ENCODE measurements around the gene TCTN1. TPM values are rescaled to one million over a fixed set of nuclear protein-coding genes. Genes with fewer than 3 reads are reported as not detected.
"Not testable (repeated sequence)": the region's sequence is repeated elsewhere in the genome, so short reads cannot be mapped to it uniquely, and the experiment has no call there.

TCTN1 gene
- total RNA-seq: 7.6 and 11.0 TPM in 2 replicates

DNA sequence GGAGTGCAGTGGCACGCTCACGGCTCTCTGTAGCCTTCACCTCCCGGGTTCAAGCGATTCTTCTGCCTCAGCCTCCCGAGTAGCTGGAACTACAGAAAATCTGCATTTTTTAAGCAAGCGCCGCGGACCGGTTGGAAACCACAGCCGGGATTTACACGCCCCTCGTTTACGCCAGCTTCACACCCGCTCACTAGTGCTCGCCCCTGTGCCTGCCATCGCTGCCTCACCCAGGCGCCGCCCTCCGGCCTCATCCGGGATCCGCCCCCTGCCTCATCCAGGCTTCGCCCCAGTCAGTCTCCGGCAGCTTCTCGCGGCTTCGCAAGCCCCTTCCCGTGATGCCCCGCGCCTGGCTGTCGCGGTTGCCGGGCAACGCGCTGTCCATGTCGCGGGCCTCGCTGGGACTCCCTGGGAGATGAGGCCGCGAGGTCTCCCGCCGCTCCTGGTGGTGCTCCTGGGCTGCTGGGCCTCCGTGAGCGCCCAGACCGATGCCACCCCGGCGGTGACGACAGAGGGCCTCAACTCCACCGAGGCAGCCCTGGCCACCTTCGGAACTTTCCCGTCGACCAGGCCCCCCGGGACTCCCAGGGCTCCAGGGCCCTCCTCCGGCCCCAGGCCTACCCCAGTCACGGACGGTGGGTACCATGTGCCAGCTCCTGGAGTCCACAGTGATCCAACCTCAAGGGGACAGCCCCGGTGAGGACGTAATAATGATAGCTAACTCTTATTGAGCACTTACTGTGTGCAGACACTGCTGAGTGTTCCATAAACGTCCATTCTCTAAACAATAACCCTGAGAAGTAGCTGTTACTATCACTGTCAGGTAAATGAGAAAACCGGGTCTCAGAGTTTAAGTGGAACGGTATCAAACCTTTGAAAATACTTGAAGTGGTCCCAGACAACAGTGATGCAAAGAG is at the start of gene TCTN1:
TSS of gene TCTN1 (plus strand) at position 359 of the 914 bp plus-strand sequence. CDS start at position 413, 54 bp downstream.
- peak; percentile 80 to 93 for DNase-seq (ENCODE audit: low read depth in 2 of 2)

DNA sequence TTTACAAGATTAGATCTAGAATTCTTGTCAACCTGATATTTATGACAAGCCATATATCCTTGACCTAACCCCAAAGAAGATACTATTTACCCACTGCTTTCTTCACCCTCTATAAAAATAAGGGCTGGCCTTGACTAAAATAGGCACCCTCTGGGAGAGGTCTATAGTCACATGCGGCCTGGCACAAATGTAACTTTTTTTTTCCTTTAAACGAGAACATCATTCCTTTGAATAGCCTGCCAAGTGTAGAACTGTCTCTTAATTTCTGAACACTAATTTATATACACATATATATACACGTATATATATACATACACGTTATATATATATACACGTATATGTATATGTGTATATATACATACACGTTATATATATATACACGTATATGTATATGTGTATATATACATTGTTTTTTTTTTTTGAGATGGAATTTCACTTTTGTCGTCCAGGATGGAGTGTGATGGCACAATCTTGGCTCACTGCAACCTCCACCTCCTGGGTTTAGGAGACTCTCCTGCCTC is 49.4 kb upstream of the TCTN1 start:
- no peak for DNase-seq (ENCODE audit: low read depth in 2 of 2)

DNA sequence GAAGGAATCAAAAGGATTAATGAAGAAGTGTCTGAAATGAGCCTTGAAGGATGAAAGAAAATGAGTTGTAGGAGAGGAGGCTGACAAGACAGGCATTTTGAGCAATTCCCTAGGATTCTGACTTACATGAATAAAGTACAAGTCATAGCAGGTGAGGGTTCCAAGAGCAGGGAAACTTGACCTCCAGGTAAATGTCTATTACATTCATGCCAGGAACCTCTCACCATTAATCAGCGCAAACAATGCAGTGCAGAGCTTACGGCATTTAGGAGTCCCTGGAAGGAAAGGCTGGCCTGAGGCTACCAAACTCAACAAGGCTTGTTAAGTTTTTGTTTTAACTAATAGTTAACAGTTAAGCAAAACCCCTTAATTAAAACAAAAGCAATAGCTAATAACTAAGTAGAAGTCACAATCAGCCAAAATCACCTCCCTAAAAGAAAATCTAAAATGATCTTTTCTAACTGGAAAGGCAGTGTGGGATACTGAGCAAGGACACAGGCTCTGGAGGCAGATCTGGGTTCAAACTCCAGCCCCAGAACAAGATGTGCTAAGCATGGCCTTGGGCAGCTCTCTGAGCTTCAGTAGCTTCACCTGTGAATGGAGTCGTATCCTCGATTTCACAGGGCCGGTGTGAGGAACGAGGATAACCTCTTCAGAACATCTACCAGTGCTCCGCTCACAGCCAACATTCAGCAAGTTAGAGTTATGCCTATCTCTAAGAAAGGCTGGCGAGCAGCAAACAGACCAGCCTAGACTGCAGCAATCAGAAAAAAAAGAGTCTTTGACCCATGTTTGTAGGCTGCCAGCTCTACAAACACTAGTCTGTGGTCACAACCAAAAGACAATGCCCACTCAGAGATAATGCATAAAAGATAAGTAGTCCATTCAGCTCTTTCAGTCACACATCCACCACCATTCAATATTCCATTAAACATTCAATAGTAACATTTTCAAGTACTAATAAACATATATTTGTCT is 47.7 kb upstream of the TCTN1 start:
- no peak for DNase-seq (ENCODE audit: low read depth in 2 of 2)

DNA sequence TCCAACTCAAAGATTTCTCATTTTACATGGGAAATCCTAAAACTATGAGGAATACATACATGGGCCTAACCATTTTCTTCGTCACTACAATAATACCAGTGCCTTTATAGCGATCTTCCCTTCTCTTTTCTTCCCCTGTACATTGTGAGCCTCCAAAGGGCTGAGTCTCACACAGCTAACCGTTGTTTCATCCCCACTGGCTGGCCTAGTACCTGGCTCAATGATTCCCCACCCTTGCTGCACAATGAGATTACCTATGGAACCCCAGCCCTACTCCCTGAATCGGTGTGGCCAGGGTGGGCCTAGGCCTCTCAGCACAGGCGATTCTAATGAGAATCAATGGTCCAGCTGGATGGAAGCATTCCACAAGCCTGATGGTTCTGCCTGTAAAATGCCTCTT is 46.9 kb upstream of the TCTN1 start:
- DNase-seq (ENCODE audit: low read depth in 2 of 2): no peak

DNA sequence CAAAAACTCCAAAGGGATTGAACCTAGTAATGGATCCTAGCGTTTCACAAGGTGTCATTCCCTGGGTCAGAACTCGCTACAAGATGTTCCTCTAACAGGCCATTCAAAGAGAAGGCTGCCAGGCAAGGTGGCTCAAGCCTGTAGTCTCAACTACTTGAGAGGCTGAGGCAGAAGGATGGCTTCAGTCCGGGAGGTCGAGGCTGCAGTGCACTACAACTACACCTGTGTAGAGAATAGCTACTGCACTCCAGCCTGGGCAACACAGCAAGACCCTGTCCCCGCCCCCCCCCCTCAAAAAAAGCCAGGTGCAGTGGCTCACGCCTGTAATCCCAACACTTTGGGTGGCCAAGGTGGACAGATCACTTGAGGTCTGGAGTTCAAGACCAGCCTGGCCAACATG is 45.2 kb upstream of the TCTN1 start:
- DNase-seq (ENCODE audit: low read depth in 2 of 2): no peak

DNA sequence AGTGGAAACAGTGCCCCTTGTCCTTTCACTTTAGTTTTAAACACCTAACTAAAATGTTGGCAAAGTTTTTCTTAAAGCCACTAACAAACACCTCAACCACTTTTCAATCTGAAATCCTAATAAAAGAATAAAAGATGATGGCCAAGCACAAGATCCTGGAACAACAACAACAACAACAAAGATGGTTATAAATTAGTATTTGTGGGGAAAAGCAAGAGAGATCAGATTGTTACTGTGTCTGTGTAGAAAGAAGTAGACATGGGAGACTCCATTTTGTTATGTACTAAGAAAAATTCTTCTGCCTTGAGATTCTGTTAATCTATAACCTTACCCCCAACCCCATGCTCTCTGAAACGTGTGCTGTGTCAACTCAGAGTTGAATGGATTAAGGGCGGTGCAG is 44.1 kb upstream of the TCTN1 start:
- DNase-seq (ENCODE audit: low read depth in 2 of 2): not testable (repeated sequence)

DNA sequence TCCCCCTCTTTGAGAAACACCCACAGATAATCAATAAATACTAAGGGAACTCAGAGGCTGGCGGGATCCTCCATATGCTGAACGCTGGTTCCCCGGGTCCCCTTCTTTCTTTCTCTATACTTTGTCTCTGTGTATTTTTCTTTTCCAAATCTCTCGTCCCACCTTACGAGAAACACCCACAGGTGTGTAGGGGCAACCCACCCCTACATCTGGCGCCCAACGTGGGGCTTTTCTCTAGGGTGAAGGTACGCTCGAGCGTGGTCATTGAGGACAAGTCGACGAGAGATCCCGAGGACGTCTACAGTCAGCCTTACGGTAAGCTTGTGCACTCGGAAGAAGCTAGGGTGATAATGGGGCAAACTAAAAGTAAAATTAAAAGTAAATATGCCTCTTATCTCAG is 43.1 kb upstream of the TCTN1 start:
- DNase-seq (ENCODE audit: low read depth in 2 of 2): not testable (repeated sequence)

DNA sequence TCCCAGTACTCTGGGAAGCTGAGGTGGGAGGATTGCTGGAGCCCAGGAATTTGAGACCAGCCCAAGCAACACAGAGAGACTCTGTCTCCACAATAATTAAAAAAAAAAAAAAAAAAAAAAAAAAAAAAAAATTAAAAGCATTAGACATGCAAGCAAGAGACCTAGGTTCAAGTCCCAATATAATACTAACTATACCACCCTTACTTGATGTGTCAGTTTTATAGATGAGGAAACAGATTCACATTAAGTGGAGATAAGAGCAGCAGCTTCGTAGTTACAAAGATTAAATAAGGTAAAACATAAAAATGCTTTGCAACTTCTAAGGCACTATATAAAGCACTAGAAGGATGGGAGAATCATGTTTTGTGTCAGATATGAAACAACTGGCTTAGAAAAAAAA is 39.9 kb upstream of the TCTN1 start:
- DNase-seq (ENCODE audit: low read depth in 2 of 2): no peak

DNA sequence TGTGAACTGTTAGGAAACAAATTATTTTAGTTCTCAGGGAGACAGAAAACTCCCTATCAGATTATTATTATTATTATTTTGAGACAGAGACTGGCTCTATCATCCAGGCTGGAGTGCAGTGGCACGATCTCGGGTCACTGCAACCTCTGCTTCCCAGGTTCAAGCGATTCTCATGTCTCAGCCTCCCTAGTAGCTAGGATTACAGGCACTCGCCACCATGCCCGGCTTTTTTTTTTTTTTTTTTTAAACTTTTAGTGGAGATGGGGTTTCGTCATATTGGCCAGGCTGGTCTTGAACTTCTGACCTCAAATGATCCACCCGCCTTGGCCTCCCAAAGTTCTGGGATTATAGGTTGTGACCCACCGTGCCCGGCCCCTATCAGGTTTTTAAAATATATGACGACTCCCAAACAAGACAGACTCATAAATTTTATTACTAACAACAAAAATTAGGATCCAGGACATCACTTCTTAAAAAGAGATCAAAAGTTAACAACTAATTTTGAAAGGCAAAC is 39.2 kb upstream of the TCTN1 start:
- not testable (repeated sequence) for DNase-seq (ENCODE audit: low read depth in 2 of 2)

DNA sequence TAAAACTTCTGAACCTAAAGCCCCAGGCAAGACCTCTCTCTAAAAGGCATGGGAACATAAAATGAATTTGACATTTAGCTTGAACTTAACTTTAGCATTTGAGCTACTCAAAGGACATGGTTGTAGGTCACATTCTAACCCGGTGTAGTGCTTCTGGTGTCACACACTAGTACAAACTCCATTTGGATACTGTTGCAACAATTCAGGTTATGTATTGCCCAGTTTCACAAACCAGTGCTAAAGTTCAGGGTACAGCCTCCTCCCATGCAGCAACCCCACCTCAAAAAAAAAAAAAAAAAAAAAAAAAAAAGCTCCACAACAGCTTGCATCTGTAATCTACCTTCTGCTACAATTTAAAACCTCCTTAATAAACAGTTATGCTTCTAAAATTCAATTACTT is 38.6 kb upstream of the TCTN1 start:
- no peak for DNase-seq (ENCODE audit: low read depth in 2 of 2)

DNA sequence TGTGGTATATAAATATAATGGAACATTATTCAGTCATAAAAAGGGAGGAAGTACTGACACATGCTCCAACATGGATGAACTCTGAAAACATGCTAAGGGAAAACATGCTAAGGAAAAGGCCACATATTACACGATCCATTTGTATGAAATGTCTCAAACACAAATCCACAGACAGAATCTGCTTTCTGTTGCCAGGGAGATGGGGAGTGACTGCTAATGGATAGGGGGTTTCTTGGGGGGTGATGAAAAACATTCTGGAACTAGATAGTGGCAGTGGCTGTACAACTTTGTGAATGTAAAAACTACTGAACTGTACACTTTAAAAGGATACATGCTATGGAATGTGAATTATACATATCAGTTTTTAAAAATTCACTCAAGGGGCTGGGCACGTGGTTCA is 37.4 kb upstream of the TCTN1 start:
- no peak for DNase-seq (ENCODE audit: low read depth in 2 of 2)

DNA sequence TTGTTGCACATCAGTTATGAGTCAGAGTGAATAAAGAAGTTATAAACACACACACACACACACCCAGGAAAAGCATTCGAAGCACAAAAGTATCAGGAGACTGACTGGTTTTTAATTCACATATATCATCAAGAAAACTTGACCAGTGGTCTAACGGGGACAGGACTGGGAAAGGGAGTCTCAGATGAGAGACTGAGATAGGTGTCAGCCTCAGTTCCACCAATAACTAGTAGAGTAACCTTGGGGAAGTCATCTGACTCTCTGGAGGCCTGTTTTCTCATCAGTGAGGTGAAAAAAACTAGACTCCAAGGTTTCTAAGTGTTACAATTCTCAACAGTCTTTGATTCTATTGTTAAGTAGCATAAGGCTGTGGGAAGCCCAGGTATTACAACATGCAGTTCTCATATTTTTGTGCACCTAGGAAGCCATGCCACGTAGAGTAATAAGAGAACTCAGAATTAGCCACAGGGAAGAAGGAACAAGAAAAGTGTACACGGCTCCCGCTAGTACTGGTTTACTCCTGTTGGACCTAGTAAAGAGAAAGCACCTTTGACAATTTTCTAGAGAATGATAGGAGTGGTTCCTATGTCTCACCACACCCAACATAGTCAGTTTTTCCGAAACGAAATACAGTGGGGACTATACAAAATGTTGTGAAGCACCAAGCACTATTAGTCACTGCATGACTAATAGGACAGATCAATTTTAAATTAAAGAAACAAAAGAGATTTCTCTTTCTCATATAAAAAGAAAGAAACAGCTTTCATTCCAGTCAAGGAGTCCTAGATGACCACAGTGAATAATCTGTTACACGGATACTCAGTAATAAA is 35.9 kb upstream of the TCTN1 start:
- DNase-seq (ENCODE audit: low read depth in 2 of 2): peak; percentile 54 to 59

DNA sequence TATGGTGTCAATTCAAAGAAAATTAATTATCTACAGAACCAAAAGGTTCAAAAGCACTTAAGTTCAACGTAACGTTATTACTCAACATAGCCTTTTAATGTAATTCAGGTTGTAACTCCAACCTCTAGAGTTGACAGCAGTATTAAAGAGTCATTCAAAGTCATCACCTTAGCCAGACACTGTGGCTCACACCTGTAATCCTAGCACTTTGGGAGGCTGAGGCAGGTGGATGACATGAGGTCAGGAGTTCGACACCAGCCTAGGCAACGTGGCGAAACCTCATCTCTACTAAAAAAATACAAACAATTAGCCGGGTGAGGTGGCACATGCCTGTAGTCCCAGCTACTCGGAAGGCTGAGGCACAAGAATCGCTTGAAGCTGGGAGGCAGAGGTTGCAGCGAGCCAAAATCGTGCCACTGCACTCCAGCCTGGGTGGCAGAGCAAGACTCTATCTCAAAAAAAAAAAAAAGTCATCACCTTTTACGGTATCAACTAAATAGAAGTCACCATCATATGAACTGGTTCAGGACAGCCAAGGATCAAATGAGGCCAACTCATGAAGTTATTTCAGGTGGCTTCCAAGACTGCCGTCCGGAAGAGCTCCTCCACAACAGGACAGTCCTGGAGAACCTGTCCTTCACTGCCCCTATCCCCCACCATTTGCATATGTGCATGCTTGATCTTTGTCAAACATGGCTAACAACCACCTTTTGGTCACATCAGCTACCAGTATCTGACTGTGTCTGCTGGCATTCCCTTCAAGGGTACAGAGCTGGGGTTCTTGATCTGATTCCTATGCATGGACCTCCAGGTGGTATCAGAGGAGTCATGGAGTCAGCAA is 35.0 kb upstream of the TCTN1 start:
- DNase-seq (ENCODE audit: low read depth in 2 of 2): no peak

DNA sequence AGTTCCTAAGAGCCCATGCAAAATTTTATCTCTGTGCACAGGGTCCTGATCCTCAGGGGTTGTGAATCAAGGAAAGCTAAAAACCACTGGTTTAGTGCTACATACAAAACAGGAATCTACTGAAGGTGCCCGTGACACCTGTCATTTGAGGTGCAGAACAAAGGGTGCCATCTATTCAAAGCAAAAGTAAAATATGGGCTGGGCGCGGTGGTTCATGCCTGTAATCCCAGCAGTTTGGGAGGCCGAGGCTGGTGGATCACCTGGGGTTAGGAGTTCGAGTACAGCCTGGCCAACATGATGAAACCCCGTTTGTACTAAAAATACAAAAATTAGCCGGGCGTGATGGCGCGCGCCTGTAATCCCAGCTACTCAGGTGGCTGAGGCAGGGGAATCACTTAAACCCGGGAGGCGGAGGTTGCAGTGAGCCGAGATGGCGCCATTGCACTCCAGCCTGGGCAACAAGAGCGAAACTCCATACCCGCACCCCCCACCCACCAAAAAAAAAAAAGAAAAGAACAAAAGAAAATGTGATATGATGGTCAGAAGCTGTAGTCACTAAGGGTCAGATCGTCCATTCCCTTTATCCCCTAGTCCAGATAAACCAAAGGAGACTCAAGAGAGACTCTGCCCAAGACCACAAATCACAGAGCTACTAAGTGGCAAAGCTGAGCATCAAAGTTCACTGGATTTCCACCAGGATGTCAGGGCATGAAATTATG is 34.2 kb upstream of the TCTN1 start:
- no peak for DNase-seq (ENCODE audit: low read depth in 2 of 2)

DNA sequence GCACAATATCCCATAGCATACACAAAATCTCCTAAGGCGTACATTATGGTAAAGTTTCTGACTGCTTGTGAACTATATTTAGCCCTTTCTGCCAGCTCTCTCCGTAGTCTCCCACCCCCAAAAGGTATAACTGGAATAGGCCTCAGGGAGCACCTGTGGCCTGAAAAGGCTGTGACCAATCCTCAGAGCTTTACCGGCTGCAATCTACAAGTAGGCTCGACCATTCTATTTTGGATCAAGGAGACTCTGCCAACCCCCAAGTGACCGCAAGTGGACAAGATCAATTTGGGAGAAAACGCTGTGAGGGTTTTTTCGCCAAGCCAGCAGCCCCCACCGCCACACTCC is 32.0 kb upstream of the TCTN1 start:
- no peak for DNase-seq (ENCODE audit: low read depth in 2 of 2)

DNA sequence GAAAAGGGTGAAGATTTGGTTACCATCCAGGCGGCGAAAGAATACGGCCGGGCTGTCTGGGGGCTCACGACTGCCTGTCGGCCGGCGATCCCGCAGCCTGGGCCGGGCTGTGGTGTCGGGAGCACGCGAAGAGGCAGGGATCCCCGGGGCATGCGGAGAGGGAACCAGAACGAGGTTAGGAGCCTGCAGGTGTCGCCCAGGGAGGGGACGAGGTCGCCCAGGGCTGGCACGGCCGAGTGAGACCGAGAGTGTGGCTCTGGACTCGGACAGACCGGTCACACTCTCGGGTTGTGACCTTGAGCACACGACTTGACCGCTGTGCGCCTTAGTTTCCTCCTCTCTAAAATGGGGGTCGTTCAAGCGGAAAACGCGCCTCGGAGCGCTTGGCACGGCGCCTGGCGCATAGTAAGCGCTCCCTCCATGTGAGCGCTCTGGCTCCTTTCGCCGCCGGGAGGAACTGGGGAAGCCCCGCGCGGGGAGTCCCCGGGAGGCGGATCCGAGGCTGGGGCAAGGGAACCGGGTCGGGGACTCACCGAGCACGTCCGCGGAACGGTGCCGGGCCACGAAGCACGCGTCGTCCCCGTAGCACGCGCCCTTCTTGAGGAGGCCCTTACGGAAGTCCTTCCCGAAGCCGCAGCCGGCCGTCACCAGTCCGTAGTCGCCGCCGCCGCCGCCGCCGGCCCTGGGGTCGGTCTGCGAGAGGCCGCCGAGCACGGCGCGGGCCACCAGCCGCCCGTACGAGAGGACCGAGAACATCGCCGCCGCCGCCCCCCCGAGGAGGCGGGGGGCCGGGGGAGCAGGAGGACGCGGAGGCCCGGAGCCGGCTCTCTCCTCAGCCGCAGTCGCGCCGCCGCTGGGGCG is 31.4 kb upstream of the TCTN1 start:
- DNase-seq (ENCODE audit: low read depth in 2 of 2): peak; percentile 18 to 70

DNA sequence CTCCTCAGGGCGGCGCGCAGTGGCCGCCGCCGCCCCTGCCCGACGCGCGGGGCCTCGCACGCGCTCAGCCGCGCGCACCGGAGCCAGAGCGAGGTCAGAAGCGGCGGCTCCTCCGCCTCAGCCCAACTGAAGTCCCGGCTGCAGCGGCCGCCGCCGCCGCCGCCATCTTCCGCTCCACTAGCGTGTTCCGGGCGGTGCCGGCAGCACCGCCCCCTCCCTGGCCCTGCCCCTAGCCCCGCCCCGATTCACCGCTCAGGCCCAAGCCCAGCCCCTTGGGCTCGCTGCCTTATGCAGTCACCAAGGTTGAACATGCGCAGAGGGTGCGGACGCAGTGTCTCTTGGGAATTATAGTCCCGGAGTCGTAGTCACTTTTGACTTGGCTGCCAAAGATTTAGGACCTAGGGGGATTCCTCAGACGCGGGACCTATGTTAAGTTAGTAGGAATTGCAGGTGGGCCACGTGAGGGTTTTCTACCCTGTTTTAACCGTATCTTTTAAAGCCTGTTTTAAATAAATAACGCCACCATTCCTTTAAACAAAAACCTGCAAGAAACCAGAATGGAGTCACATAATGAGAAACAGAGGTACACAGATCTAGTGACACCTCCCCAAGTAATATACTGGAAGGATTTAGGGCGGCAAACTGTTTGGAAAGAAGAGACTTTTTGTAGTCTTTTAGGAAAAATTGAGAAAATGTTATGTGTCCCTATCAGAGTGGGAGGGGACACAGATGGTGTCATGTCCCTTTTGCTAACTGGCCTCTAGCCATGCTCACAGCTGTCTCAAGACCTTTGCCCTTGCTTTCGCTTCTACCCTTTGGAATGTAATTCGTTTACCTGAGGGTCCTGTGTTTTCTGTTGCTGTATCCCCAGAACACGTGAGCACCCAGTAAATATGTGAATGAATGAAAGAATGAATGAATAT is 30.5 kb upstream of the TCTN1 start, which contains the start of gene PPTC7:
TSS of gene PPTC7 (minus strand) at position 182 of the 923 bp plus-strand sequence. CDS start 287 bp downstream, outside the sequence.
- peak; percentile 90 to 96 for DNase-seq (ENCODE audit: low read depth in 2 of 2)

Data from dermis microvascular lymphatic vessel endothelial cell (primary cell).